ENCODE results near the gene FOXD2.

Gene FOXD2

DNA sequence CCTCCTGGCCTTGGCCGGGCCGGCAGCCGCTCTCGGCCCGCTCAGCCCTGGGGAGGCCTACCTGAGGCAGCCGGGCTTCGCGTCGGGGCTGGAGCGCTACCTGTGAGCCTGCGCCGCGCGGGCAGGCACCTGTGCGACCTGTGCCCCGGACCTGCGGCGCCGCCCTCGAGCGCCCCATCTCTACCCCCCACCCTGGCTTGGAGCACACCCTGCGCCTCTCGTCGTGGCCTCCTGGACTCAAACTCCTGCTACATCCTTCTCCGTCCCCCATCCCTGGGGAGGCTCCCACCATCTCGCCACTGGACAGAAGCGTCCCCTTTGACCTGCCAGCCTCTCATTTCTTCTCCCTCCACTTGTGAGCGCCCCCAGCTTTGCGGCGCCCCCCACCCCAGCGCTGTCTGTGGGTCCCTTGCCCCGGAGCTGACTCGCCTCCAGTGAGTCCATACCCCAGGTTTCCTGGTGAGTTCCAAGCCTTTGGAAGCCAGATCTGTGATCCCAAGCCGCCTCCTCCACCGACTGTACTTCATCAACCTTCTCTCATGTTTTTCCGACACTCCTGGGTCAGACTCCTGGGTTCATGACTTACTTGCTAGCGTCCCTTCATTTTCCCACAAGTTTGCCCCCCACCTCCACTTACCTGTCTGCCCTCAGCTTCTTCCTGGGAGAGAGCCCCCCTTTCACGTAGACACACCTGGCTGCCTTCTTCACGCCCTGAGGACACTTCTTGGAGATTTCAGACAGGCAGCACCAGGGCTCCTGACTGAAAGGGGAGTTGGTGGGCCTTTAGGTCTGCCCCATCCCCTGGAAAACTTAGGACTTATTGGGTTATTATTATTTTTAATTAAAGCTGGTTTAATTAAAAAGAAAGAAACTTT lies 20.4 kb upstream of the FOXD2 start:
- no peak for DNase-seq

- no peak for DNase-seq
Measured at GRCh38 chr1:47418122-47418521, 19.7 kb upstream of the FOXD2 start.

DNA sequence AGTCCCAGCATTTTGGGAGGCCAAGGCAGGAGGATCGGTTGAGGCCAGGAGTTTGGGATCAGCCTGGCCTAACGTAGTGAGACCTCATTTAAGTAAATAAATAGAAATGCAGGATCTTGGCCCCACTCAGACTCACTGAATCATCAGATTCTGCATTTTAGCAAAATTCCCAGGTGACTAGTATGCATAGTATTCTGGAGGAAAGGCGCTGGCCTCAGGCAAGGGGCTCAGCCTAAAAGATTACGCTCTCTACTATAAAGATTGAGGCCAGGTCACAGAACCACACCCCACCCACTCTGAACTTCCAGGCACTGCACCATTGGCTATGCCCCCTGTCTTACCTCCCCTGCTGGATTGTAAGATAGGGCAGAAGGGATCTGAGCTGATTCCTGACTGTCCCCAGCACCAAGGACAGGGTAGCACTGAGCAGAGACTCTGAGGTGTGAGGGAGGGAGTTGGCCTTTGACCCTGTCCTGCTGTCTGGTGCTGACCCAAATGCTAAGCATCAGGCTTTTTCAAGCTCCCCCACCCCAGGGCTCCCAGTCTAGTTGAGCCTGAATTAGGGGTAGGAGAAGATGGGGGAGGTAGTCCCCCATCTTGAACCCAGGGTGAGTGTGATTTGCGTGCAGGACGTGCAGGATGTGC lies 19.0 kb upstream of the FOXD2 start:
- no peak for DNase-seq

- DNase-seq, result no peak
Measured at GRCh38 chr1:47420547-47420946, 17.3 kb upstream of the FOXD2 start.

DNA sequence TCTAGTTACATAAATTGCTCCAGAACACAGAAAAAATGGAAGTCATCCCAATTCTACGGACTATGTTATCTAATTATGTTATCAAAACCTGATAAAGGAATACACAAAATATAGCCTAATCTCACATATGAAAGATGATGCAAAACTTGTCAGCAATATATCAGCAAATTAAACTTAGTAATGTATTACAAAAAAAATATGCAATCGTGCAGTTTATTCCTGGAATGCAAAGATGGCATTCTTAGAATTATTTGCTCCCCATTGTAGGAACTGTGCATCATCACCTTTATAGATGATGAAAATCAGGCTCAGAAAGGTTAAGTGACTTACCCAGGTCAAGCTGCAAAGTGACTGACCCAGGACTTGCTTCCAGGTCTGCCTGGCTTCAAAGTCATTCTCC lies 14.0 kb upstream of the FOXD2 start:
- no peak for DNase-seq

DNA sequence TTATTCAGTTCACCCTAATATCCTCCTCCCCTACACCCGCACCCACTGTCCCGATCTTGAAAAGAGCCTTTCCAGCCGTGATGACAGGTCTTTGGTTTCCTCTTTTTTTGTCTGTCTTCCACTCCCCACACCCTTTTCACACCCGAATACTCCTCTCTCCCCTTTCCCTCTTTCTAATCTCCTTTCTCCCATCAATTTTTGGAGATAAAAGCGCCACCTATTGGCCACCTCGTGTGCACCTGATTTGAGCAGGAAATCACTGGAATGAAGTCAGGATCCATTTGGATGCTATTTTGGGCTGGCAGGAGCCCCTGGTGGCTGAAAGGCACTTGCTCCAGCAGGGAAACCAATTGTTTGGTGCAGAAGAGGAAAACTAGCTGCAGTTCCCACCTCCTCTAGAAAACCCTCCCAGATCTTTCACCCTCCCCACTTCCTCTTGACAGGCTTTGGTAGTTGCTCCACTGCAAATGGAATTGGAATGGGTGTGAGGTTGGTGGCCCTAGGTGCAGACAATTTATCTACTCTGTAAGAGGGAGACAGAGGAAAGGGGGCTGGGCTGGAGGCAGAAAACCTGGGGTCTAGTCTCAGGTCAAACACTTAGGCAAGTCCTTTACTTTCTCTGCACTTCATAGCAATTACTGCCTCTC lies 13.4 kb upstream of the FOXD2 start:
- DNase-seq, result peak; percentile 81

DNA sequence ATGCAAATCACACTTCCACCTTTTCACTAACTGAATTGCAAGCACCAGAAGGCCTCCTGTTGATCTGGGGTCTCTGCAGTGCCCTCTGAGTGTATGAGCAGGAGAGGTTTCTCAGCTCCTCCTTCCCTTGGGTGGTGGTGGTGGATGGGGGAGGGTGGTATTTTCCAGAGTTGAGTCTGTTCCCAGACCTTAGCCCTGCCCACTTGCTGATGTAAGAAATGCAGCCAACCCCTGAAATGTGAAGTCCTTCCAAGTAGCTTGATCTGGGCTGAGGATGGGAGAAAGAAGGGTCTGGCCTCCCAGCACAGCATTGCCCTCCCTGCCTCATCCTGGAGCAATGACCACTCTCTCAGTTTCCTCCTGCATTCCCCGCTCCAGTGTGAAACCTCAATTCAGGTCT lies 6.3 kb upstream of the FOXD2 start:
- DNase-seq, result no peak

DNA sequence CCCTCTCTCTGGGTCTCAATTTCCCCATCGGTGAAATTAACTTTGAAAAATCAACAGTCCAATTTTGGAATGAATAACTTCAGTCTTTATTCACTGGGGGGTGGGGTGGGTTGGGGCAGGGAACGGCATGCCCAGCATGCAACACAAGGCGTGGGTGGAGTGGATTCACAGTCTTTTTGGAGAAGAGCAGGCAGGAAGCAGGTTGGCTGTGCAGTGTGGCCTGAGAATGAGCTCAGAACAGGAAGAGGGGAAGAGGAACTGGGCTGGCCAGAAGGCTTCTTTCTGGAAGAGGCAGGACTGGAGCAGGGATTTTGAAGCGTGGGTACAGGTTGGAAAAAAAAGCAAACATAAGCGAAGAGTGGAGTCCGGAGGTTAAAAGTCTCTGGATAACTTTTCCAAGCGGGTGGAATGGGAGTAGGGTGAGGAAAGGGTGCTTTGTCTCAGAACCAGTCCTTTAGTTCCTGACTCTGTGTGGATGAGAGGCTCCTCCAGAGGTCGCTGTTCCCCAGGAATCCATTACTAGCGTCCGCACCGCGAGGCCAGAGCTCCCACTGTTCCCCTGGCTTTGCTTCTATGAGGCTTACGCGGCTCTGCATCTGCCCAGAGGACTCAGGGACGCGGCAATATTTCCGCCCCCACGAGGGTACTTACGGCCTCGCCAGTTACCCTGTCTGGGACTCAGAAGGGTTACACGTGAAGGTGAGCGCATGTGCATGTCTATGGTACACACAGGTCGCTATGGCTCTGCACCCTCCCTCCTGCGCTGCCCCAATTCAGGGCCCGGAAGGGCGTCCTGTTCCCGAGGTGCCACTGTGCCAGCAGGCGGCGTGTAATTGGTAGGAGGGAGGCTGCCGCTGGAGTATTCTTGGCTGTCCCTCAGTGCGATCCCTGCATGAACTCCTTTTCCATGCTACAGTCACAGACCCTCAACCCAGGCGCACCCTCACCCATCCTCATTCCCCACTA lies 5.5 kb upstream of the FOXD2 start:
- peak; percentile 97 for DNase-seq

DNA sequence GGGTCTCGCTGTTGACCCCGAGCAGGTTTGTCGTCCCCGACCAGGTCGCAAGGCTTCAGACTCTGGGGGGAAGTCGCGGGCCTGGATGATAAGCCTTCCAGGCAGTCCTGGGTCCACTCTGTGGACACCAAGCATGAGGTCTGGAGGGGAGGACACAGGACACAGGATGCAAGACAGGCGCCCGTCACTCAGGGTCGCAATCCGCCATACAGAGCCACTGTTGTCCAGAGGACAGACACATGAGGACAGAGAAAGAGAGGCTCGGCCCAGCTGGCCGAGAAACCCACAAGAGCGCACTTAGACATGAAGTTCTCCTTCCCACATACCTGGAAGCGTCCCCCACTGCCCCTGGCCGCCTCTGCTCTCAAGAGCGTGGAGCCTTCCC lies 4.8 kb upstream of the FOXD2 start:
- DNase-seq, result no peak

- DNase-seq, result peak; percentile 38
Measured at GRCh38 chr1:47433477-47434050, 4.3 kb upstream of the FOXD2 start.

DNA sequence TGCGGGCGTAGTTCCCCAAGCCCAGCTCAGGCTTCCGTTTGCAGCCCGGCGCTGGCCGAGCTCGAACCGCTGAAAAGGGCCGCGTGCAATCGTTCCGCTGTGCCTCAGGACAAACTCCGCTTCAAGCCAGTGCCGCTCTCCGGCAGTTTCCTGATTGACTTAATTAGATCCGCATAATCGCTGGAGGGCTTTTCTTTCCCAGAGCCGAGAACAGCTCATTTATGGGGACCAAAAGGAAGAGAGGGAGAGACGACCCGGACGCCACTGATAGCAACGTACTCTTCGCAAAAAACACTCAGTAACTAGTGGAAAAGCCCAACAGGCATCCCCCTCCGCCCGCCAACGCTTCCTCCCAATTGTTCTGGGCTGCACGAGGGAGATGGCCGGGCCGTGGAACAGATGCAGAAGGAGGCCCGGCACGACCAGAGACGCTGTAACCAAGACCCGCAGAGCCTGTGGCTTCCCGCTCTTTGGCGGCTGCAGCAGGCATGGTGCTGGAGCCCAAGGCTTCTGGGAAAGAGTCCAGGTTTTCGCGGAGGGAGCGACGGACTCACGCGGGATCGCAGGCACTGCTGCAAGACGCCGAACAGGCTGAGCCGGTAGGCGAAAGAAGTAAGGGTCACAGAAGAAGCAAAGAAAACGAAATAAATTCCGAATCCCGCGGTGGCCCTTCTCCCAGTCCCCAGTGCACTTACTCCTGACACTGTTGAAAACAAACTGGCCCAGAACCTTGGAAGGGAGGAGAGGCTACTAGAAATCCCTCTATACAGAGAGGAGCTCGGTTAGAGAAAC lies 3.6 kb upstream of the FOXD2 start:
- peak; percentile 82 for DNase-seq

- no peak for DNase-seq
Measured at GRCh38 chr1:47435506-47436303, 2.1 kb upstream of the FOXD2 start.

- peak; percentile 93 for DNase-seq
Measured at GRCh38 chr1:47436304-47436978, 1.4 kb upstream of the FOXD2 start.

GRCh38 chr1:47436979-47437446 lies 831 bp upstream of the FOXD2 start:
- peak; percentile 73 for DNase-seq

GRCh38 chr1:47438165-47439016 lies 547 bp downstream of the FOXD2 start:
- peak; percentile 59 for DNase-seq

- peak; percentile 65 for DNase-seq
Measured at GRCh38 chr1:47439017-47439818, 1.4 kb downstream of the FOXD2 start.

DNA sequence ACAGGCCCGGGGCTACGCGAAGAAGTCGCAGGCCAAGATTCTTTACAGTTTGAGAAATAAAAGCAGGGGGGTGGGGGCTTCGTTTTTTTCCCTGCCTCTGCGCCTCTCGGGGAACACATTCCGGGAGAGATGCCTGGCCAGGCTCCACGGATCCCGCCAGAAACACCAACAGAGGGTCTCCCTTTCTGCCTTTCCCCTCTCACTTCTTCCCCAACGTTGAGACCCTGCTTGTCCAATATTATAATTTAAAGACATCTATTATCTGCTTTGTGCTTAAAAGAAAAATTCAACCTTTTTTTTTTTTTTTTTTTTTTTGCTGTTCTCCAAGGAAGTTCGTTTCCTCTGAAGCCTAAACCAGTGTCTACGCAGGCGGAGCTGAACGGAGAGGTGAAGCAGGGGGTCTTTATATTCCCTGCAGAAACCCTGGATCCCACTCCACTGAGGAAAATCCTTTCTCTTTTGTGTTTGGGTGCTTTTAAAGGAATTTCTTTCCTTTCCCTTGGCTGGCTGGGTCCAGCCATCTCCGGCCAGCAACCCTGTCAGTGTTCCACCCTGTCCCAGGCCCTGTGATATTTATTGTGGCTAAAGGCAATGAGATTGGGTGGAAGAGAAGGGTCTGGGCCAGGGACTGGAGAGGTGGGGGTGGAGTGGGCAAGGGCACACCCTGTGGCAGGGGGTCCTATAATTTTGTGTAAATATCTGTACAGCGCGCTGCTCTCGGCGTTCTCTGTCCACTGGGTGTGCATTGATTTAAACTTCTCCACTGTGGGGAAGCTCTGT lies 2.2 kb downstream of the FOXD2 start:
- DNase-seq, result peak; percentile 48

Data from eye (tissue), 1 donor.